ENCODE data around the gene TBXA2R. TPM values are rescaled to one million over a fixed set of nuclear protein-coding genes. Genes with fewer than 3 reads are reported as not detected.

TBXA2R gene
- total and polyA plus RNA-seq, 2 experiments from 2014 or later: 0.70 to 2.0 TPM

DNA sequence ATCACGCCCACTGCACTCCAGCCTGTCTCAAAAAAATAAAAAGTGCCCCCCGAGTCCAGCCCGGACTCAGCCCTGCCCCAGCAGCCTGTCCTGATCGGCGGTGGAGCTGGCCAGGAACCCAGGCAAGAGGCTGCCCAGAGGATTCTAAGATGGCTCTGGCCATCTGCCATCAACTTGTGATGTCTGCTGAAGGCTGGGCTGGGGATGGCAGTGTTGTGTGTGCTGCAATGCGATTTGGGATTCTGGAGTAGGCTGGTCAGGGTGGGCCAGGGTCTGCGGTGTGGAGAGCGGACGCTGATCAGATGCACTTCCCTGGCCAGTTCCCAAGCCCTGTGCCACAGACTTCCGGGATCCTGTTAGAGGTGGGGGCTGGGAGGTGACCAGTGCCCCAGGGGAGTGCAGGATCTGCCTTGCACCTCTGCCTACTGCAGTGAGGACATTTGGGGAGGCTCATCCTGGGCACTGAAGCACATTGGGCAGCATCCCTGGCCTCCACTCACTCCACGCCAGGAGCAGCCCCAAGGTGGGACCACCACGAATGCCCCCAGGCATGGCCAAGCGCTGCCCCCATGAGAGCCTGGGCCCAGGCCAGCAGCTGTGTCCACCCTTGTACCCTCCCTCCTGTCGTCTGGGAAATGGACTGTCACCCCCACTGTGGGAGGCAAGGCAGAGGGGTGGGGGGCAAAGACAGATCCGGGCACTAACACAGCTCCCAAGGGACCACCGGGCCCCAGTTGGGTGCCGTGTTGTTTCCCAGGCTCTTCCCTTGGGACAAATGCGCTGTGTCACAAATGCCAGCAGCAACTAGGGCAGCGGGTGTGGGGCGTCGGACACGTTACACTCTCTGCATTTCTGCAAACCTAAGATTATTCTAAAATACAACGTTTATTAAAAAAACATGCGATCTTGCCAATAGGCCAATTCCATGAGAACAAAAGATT lies 3.4 kb upstream of the TBXA2R start:
- Histone ChIP-seq H3K4me2 (no peak overlapping the region), H3K36me3 (replicated peaks; ENCODE audit: insufficient read depth, low read depth) (no peaks in the 10 kb centered on the region), H3K79me2 (no peaks in the 10 kb centered on the region), H3K9me2 (replicated peaks; ENCODE audit: insufficient read depth) (no peaks in the 10 kb centered on the region), H3K27ac (no peak overlapping the region), H3K4me3 (no peak overlapping the region), H2AFZ (no peak overlapping the region), H3K4me1 (ENCODE audit: insufficient read depth) (peaks cover 17% of the 10 kb centered on the region), H3K9me3 (ENCODE audit: low read depth) (no peaks in the 10 kb centered on the region), H3K27me3 (peaks cover 24% of the 10 kb centered on the region), H4K20me1 (ENCODE audit: insufficient read depth, poor library complexity, severe bottlenecking) (no peaks in the 10 kb centered on the region)
- no peak for DNase-seq (ENCODE audit: low spot score)
- TF ChIP-seq, protein P1, sequence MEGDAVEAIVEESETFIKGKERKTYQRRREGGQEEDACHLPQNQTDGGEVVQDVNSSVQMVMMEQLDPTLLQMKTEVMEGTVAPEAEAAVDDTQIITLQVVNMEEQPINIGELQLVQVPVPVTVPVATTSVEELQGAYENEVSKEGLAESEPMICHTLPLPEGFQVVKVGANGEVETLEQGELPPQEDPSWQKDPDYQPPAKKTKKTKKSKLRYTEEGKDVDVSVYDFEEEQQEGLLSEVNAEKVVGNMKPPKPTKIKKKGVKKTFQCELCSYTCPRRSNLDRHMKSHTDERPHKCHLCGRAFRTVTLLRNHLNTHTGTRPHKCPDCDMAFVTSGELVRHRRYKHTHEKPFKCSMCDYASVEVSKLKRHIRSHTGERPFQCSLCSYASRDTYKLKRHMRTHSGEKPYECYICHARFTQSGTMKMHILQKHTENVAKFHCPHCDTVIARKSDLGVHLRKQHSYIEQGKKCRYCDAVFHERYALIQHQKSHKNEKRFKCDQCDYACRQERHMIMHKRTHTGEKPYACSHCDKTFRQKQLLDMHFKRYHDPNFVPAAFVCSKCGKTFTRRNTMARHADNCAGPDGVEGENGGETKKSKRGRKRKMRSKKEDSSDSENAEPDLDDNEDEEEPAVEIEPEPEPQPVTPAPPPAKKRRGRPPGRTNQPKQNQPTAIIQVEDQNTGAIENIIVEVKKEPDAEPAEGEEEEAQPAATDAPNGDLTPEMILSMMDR (IDR thresholded peaks at IDR 0.05; ENCODE audit: poor library complexity): no peak
- TF ChIP-seq EZH2phosphoT487 (IDR thresholded peaks at IDR 0.05; ENCODE audit: low read depth, severe bottlenecking, unreplicated experiment) (no peak), EZH2 (IDR thresholded peaks at IDR 0.05; ENCODE audit: borderline replicate concordance) (no peak)
- 88% methylated on average over 24 of the region's 24 CpGs for WGBS (ENCODE audit: low lambda C conversion rate, missing lambda C conversion rate)

DNA sequence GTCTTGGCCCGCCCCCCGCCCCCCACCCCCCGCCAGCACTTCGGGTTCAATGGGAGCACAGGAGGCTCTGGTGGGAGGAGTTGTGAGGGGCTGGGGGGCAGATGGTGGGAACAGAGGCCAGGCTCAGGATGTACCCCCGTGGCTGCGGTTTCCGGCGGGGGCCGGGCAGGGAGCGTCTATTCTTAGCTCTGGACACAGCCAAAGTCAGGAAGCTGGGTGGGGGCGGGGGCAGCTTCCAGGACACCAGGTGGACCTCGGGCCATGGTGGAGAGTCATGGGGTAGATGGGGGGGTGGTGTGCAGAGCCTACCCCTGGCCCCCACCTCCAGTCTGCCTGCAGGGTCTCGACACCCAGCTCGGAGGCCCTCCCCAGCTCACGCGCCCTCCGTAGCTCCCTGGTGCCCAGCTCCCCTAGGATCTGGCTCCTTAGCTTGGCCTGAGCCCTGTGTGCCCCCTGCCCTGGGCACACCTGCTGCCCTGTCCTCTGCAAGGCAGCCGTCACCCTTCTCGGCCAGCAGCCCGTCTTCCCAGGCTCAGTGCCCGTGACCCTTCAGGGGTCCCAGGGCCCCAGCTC lies 2.2 kb upstream of the TBXA2R start:
- no peak overlapping the region for H3K27ac ChIP-seq
- H3K4me2 ChIP-seq: no peak overlapping the region

DNA sequence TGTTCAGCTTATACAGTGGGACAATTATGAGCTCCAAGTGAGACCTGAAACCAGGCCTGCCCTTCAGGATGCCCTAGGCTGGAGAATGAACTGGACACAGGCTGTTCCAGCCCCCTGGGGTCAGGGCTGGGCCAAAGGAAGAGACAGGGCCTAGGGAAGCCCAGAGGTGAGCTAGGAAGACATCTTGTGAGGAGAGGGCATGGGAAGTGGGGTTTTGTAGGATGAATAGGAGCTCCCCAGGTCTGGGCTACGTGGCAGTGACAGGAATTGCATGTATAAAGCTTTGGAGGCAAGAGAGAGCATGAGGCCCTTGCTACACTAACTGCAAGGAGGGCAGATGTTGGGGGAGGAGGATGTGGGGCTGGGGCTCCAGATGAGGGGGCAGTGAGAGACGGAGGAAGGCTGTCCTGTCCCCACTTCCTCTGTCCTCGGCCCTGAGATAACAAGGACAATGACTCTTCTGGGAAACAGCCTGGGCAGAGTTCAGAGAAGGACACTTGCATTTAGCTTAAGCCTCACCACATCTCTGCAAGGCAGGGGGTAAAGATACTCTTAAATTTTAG lies 1.5 kb upstream of the TBXA2R start:
- Histone ChIP-seq H3K4me2 (peak overlapping the region; percentile 82), H4K20me1 (ENCODE audit: insufficient read depth, poor library complexity, severe bottlenecking) (no peaks in the 10 kb centered on the region), H3K9me2 (replicated peaks; ENCODE audit: insufficient read depth) (no peaks in the 10 kb centered on the region), H3K4me1 (ENCODE audit: insufficient read depth) (peaks cover 17% of the 10 kb centered on the region), H3K9me3 (ENCODE audit: low read depth) (no peaks in the 10 kb centered on the region), H3K79me2 (no peaks in the 10 kb centered on the region), H3K36me3 (replicated peaks; ENCODE audit: insufficient read depth, low read depth) (no peaks in the 10 kb centered on the region), H3K27ac (peak overlapping the region; percentile 53), H2AFZ (no peak overlapping the region), H3K4me3 (no peak overlapping the region), H3K27me3 (peaks cover 27% of the 10 kb centered on the region)
- 58% methylated on average over 3 of the region's 3 CpGs for WGBS (ENCODE audit: low lambda C conversion rate, missing lambda C conversion rate)
- no peak for DNase-seq (ENCODE audit: low spot score)
- no peak for TF ChIP-seq EZH2phosphoT487 (IDR thresholded peaks at IDR 0.05; ENCODE audit: low read depth, severe bottlenecking, unreplicated experiment)
- TF ChIP-seq, protein P1 (IDR thresholded peaks at IDR 0.05; ENCODE audit: poor library complexity): no peak

More for the DNA sequence above, 2.2 kb upstream of the TBXA2R start:
- DNase-seq (ENCODE audit: low spot score): no peak
- Histone ChIP-seq H3K4me1 (ENCODE audit: insufficient read depth) (peaks cover 17% of the 10 kb centered on the region), H3K27me3 (peaks cover 27% of the 10 kb centered on the region), H3K36me3 (replicated peaks; ENCODE audit: insufficient read depth, low read depth) (no peaks in the 10 kb centered on the region), H3K9me3 (ENCODE audit: low read depth) (no peaks in the 10 kb centered on the region), H4K20me1 (ENCODE audit: insufficient read depth, poor library complexity, severe bottlenecking) (no peaks in the 10 kb centered on the region), H3K79me2 (no peaks in the 10 kb centered on the region), H3K4me3 (no peak overlapping the region), H3K9me2 (replicated peaks; ENCODE audit: insufficient read depth) (no peaks in the 10 kb centered on the region), H2AFZ (no peak overlapping the region)
- TF ChIP-seq, protein P1 (IDR thresholded peaks at IDR 0.05; ENCODE audit: poor library complexity): no peak
- TF ChIP-seq EZH2 (IDR thresholded peaks at IDR 0.05; ENCODE audit: borderline replicate concordance): no peak
- no peak for TF ChIP-seq EZH2phosphoT487 (IDR thresholded peaks at IDR 0.05; ENCODE audit: low read depth, severe bottlenecking, unreplicated experiment)
- WGBS (ENCODE audit: low lambda C conversion rate, missing lambda C conversion rate): 95% methylated on average over 16 of the region's 21 CpGs
